Astrocyte (in vitro differentiated cells and primary cell): ENCODE data around the gene TRPC4AP.

ENCODE experiments used
- CTCF ChIP-seq: IDR thresholded peaks from 2 replicates; pipeline ENCODE4 v1.5.1; 2011; ENCODE audit warnings: low read depth, mild to moderate bottlenecking, inconsistent platforms, low read length, moderate library complexity; ENCODE audit not compliant: insufficient read depth
- EZH2 ChIP-seq: IDR thresholded peaks from 2 replicates; pipeline ENCODE4 v1.6.1; 2012; ENCODE audit warnings: mild to moderate bottlenecking, low read length, inconsistent platforms; ENCODE audit not compliant: insufficient read depth

- no peak for TF ChIP-seq CTCF
- no peak for TF ChIP-seq EZH2
Measured at GRCh38 chr20:35121186-35121585, 28.6 kb upstream of the TRPC4AP start.
